ENCODE measurements around the gene SAPCD2.

Gene SAPCD2

DNA sequence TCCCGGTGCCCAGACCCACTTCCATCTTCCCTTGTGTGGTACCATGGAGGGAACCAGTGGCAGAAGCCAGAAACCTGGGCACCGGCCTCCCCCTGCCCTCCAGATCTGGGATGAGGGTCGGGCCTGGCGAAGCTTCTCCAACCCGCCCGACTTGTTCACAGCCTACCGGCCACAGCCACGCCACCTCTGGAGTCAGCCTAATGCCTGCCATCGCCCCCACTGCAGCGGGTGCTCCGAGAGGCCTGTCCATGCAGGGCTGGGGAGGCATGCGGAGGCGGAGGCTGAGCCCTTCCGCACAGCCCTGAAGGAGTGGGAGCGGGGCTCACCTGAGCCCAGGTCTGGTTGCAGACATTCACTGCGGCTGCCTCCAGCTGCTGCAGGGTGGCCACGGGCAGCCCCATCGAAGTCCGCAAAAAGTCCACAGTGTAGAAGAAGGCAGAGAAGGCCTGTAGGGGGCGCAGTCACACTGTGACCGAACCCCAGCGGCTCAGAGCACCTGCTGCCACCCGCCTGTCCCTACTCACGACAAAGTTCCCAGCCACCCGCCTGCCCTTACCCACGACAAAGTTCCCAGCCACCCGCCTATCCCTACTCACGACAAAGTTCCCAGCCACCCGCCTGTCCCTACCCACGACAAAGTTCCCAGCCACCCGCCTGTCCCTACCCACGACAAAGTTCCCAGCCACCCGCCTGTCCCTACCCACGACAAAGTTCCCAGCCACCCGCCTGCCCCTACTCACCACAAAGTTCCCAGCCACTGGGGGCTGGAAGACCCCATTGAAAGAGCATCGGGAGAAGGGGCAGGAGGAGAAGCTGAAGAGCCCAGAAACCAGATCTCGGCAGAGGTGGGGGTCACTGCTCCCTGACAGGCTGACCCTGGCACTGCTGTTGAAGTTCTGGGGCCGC is 20.6 kb downstream of the SAPCD2 start:
- DNase-seq (ENCODE audit: low read depth) = no peak
- in situ Hi-C loops (cut with HindIII; ENCODE audit: low sequenced_read_pairs) = loop anchor here (25.0 kb wide), 1 partner anchor 262 kb away; the partner anchor contains the start of genes CCDC183 and TMEM141
- H3K4me3 ChIP-seq (ENCODE audit: low read depth, low read length) = no peak overlapping the region
- TF ChIP-seq, protein P1, sequence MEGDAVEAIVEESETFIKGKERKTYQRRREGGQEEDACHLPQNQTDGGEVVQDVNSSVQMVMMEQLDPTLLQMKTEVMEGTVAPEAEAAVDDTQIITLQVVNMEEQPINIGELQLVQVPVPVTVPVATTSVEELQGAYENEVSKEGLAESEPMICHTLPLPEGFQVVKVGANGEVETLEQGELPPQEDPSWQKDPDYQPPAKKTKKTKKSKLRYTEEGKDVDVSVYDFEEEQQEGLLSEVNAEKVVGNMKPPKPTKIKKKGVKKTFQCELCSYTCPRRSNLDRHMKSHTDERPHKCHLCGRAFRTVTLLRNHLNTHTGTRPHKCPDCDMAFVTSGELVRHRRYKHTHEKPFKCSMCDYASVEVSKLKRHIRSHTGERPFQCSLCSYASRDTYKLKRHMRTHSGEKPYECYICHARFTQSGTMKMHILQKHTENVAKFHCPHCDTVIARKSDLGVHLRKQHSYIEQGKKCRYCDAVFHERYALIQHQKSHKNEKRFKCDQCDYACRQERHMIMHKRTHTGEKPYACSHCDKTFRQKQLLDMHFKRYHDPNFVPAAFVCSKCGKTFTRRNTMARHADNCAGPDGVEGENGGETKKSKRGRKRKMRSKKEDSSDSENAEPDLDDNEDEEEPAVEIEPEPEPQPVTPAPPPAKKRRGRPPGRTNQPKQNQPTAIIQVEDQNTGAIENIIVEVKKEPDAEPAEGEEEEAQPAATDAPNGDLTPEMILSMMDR (IDR thresholded peaks at IDR 0.05; ENCODE audit: low read depth, low read length, missing control alignments) = peak; percentile 47

- in situ Hi-C loops (cut with HindIII; ENCODE audit: low sequenced_read_pairs) = loop anchor here (25.0 kb wide), 1 partner anchor 262 kb away; the partner anchor contains the start of genes CCDC183 and TMEM141
- no peak overlapping the region for H3K4me3 ChIP-seq (ENCODE audit: low read depth, low read length)
- TF ChIP-seq, protein P1 (IDR thresholded peaks at IDR 0.05; ENCODE audit: low read depth, low read length, missing control alignments) = no peak
- no peak for DNase-seq (ENCODE audit: low read depth)
These were observed 21.5 kb downstream of the SAPCD2 start for GRCh38 chr9:137048655-137049543.

DNA sequence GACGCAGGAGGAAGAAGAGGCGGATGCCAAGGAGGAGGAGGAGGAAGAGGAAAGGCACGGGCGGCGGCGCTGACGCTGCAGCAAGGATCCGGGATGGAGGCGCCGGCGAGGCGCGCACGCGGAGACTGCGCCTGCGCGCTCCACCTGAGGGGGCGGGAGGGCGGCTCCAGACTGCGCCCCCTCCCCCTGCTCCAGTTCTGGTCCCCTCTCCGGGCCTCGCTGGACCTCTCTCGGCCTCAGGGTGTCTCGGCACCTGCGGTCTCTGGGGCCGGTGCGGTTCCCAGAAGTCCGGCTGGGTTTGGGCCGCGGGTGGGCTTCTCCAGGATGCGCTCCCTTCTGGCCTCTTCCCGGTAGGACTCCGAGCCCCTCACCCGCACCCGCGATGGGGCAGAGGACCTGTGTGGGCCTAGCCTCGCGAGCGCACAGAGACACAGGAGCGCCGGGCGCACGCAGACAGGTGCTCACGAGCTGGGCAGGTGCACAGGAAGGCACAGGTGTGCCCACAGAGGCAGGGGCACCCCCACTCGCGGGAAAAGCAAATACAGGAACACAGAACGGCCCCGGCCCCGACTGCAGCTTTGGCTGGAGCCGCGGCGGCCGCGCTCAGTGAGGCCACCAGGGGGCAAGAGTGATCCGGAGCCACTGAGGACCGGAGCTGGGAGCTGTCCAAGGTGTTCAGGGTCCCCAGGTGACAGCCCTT is 24.1 kb downstream of the SAPCD2 start, which contains the start of gene NPDC1:
NPDC1 (minus strand) TSS at position 90 of the 700 bp plus-strand sequence. CDS start 188 bp downstream, outside the sequence.
- peak within 1 kb of the TSS; percentile 52 for H3K4me3 ChIP-seq (ENCODE audit: low read depth, low read length)
- in situ Hi-C loops (cut with HindIII; ENCODE audit: low sequenced_read_pairs) = loop anchor here (25.0 kb wide), 1 partner anchor 259 kb away; the partner anchor contains the start of genes CCDC183 and TMEM141
- TF ChIP-seq, protein P1 (IDR thresholded peaks at IDR 0.05; ENCODE audit: low read depth, low read length, missing control alignments) = peak; percentile 80
- peak; percentile 22 for DNase-seq (ENCODE audit: low read depth)

- H3K4me3 ChIP-seq (ENCODE audit: low read depth, low read length) = peak overlapping the region; percentile 52
These were observed 24.9 kb downstream of the SAPCD2 start for GRCh38 chr9:137045294-137046087.

GRCh38 chr9:137044502-137045177 is 25.7 kb downstream of the SAPCD2 start:
- TF ChIP-seq, protein P1 (IDR thresholded peaks at IDR 0.05; ENCODE audit: low read depth, low read length, missing control alignments) = no peak
- in situ Hi-C loops (cut with HindIII; ENCODE audit: low sequenced_read_pairs) = loop anchor here (25.0 kb wide), 1 partner anchor 257 kb away; the partner anchor contains the start of genes CCDC183 and TMEM141
- peak overlapping the region; percentile 52 for H3K4me3 ChIP-seq (ENCODE audit: low read depth, low read length)
- no peak for DNase-seq (ENCODE audit: low read depth)

More at GRCh38 chr9:137045294-137046087, 24.9 kb downstream of the SAPCD2 start:
- no peak for DNase-seq (ENCODE audit: low read depth)
- TF ChIP-seq, protein P1 (IDR thresholded peaks at IDR 0.05; ENCODE audit: low read depth, low read length, missing control alignments) = no peak
- in situ Hi-C loops (cut with HindIII; ENCODE audit: low sequenced_read_pairs) = loop anchor here (25.0 kb wide), 1 partner anchor 258 kb away; the partner anchor contains the start of genes CCDC183 and TMEM141

Measured in astrocyte of the cerebellum (primary cell).